IMR-90 (cell line): ENCODE measurements around the gene PRAMEF11. TPM values are rescaled to one million over a fixed set of nuclear protein-coding genes. Genes with fewer than 3 reads are reported as not detected.
"Not testable (repeated sequence)": the region's sequence is repeated elsewhere in the genome, so short reads cannot be mapped to it uniquely, and the experiment has no call there.

Source experiments
- ATAC-seq: fragments of 200-7000 bp; cut with Tn5 transposase; 2 replicates; pipeline ENCODE4 v1.9.1; 2020; ENCODE audit warnings: low read depth, mild to moderate bottlenecking, moderate library complexity
- BruUV-seq: library from RNA; stranded (reverse); fragments of 400-500 nt; replicated peaks from 2 replicates; lab custom pipeline; 2021; lab: Mats Ljungman, UMichigan
- CTCF ChIA-PET: fragments of 300-600 bp; formaldehyde crosslinking; extraction: SDS; loops from one replicate; lab custom pipeline; 2021; ENCODE audit warnings: antibody characterized with exemption; lab: Yijun Ruan, JAX
- POLR2A ChIA-PET: fragments of 300-600 bp; sonication (Branson Sonifier 250); formaldehyde crosslinking; loops from one replicate; lab custom pipeline; 2022; ENCODE audit warnings: antibody characterized with exemption; ENCODE audit not compliant: unreplicated experiment; lab: Charles Lee
- DNase-seq: peaks from one replicate; pipeline ENCODE4 v3.0.0; 2013
- H2AFZ ChIP-seq: replicated peaks from 2 replicates; pipeline ENCODE3; 2013; ENCODE audit warnings: low read length, mild to moderate bottlenecking; ENCODE audit not compliant: poor library complexity
- H2AK5ac ChIP-seq: 2 replicates; pipeline ENCODE4 v1.6.1; 2013; ENCODE audit warnings: low read depth, low read length, inconsistent platforms
- H2AK9ac ChIP-seq: replicated peaks from 2 replicates; pipeline ENCODE3; 2013; ENCODE audit warnings: mild to moderate bottlenecking, low read depth, low read length, moderate library complexity; ENCODE audit not compliant: poor library complexity
- H2BK120ac ChIP-seq: 2 replicates; pipeline ENCODE4 v1.6.1; 2013; ENCODE audit warnings: low read depth, low read length, inconsistent platforms
- H2BK15ac ChIP-seq: 3 replicates; pipeline ENCODE4 v1.6.1; 2013; ENCODE audit warnings: low read depth, low read length, inconsistent platforms
- H2BK20ac ChIP-seq: 2 replicates; pipeline ENCODE4 v1.6.1; 2013; ENCODE audit warnings: low read depth, mild to moderate bottlenecking, inconsistent platforms, low read length, moderate library complexity
- H2BK5ac ChIP-seq: 2 replicates; pipeline ENCODE4 v1.6.1; 2013; ENCODE audit warnings: mild to moderate bottlenecking, low read depth, low read length, inconsistent platforms; ENCODE audit not compliant: poor library complexity, severe bottlenecking
- H3K14ac ChIP-seq: replicated peaks from 2 replicates; pipeline ENCODE4 v1.6.1; 2013; ENCODE audit warnings: low read depth, low read length, inconsistent platforms
- H3K18ac ChIP-seq: 2 replicates; pipeline ENCODE4 v1.6.1; 2013; ENCODE audit warnings: low read depth, low read length, control low read depth
- H3K23ac ChIP-seq: 2 replicates; pipeline ENCODE4 v1.6.1; 2013; ENCODE audit warnings: low read depth, low read length, inconsistent platforms
- H3K27ac ChIP-seq: 2 replicates; pipeline ENCODE4 v1.5.1; 2013; ENCODE audit warnings: mild to moderate bottlenecking, control low read depth, low read length; ENCODE audit not compliant: insufficient read depth
- H3K27me3 ChIP-seq: 2 replicates; pipeline ENCODE4 v1.6.1; 2013; ENCODE audit warnings: low read length; ENCODE audit not compliant: control insufficient read depth, insufficient read depth
- H3K36me3 ChIP-seq: 2 replicates; pipeline ENCODE4 v1.6.1; 2013; ENCODE audit warnings: low read length, mixed read lengths; ENCODE audit not compliant: control insufficient read depth, insufficient read depth
- H3K4ac ChIP-seq: 2 replicates; pipeline ENCODE4 v1.6.1; 2013; ENCODE audit warnings: low read depth, low read length, inconsistent platforms
- H3K4me1 ChIP-seq: 2 replicates; pipeline ENCODE4 v1.6.1; 2013; ENCODE audit warnings: low read length, mixed read lengths; ENCODE audit not compliant: control insufficient read depth, insufficient read depth
- H3K4me2 ChIP-seq: 2 replicates; pipeline ENCODE4 v1.6.1; 2013; ENCODE audit warnings: low read depth, mild to moderate bottlenecking, control low read depth, low read length, moderate library complexity
- H3K4me3 ChIP-seq: 2 replicates; pipeline ENCODE4 v1.5.1; 2013; ENCODE audit warnings: low read depth, mild to moderate bottlenecking, control low read depth, low read length, moderate library complexity; ENCODE audit not compliant: insufficient read depth
- H3K56ac ChIP-seq: 2 replicates; pipeline ENCODE4 v1.6.1; 2013; ENCODE audit warnings: low read length, inconsistent platforms; ENCODE audit not compliant: insufficient read depth; ENCODE audit errors: extremely low read depth
- H3K79me1 ChIP-seq, 2 experiments: 2 replicates each; pipeline ENCODE4 v1.6.1; 2013; ENCODE audit warnings: low read length in 2 of 2, inconsistent platforms in 1 of 2, low read depth in 1 of 2
- H3K9ac ChIP-seq: 2 replicates; pipeline ENCODE4 v1.6.1; 2013; ENCODE audit warnings: low read depth, low read length, control low read depth
- H3K9me1 ChIP-seq: 2 replicates; pipeline ENCODE4 v1.6.1; 2013; ENCODE audit warnings: low read length, inconsistent platforms; ENCODE audit not compliant: insufficient read depth
- H3K9me3 ChIP-seq: 2 replicates; pipeline ENCODE4 v1.6.1; 2013; ENCODE audit warnings: low read length; ENCODE audit not compliant: control insufficient read depth, insufficient read depth
- H4K20me1 ChIP-seq: 2 replicates; pipeline ENCODE4 v1.6.1; 2013; ENCODE audit warnings: low read length, inconsistent platforms; ENCODE audit not compliant: insufficient read depth
- H4K5ac ChIP-seq: 2 replicates; pipeline ENCODE4 v1.6.1; 2013; ENCODE audit warnings: mild to moderate bottlenecking, low read depth, low read length, control low read depth
- H4K8ac ChIP-seq, 2 experiments: 2 replicates each; pipeline ENCODE4 v1.6.1; 2013; ENCODE audit warnings: low read depth in 2 of 2, low read length in 2 of 2, control low read depth in 1 of 2, inconsistent platforms in 1 of 2
- H4K91ac ChIP-seq: 2 replicates; pipeline ENCODE4 v1.6.1; 2013; ENCODE audit warnings: low read depth, low read length, inconsistent platforms; ENCODE audit not compliant: insufficient read depth
- WGBS, 2 experiments: methylation state at CpG; one replicate each; pipeline versions ENCODE4 v1.1.5 to v1.1.7; 2013; ENCODE audit warnings: missing lambda C conversion rate in 2 of 2; ENCODE audit not compliant: insufficient read length in 1 of 2; ENCODE audit errors: extremely low coverage in 2 of 2; 5-methylcytosine and 5-hydroxymethylcytosine counted together
- dilution Hi-C: fragments of 300-500 bp; cut with HindIII; formaldehyde crosslinking; loops from one replicate; pipeline ENCODE4 v1.14.3; 2018; ENCODE audit warnings: low sequenced_read_pairs; ENCODE audit not compliant: unreplicated experiment
- in situ Hi-C: fragments of 300-500 bp; cut with MboI; formaldehyde crosslinking; loops from 3 replicates; pipeline ENCODE4 v1.14.3; 2019; ENCODE audit warnings: low sequenced_read_pairs, inconsistent platforms, mixed read lengths
- intact Hi-C: fragments of 100-400 bp; cut with micrococcal nuclease; formaldehyde crosslinking; loops from 2 replicates; pipeline ENCODE4 v1.10.0; 2022
- polyA plus RNA-seq, 3 experiments: library from polyadenylated mRNA; depleted of rRNA; stranded (reverse); fragments of >200 nt; gene quantifications; 2 replicates each; pipeline ENCODE4 v1.2.3, GENCODE V29; 2012; ENCODE audit warnings: low replicate concordance in 1 of 3
- total RNA-seq: library from RNA; depleted of rRNA; stranded (reverse); fragments of >200 nt; gene quantifications from 2 replicates; pipeline ENCODE4 v1.2.3, GENCODE V29; 2012

The PRAMEF11 gene
- total and polyA plus RNA-seq, 2 of the 4 experiments (the other 2 are of a cell fraction): not detected

GRCh38 chr1:12791097-12791496 lies 40.1 kb downstream of the PRAMEF11 start, which contains the start of gene PRAMEF1:
Gene PRAMEF1, plus strand, starts transcription at chr1:12791397. Its CDS starts 1,831 bp downstream, at chr1:12793228.
- H2BK5ac ChIP-seq, H3K56ac ChIP-seq, POLR2A ChIA-PET, in situ Hi-C loops, H3K27ac ChIP-seq, H3K4ac ChIP-seq, H3K36me3 ChIP-seq, H2BK20ac ChIP-seq, H4K8ac ChIP-seq, H2BK15ac ChIP-seq, H3K9me3 ChIP-seq, H4K5ac ChIP-seq, H3K9me1 ChIP-seq, H3K79me1 ChIP-seq, ATAC-seq, H4K20me1 ChIP-seq, intact Hi-C loops, H3K27me3 ChIP-seq, CTCF ChIA-PET, H2AK9ac ChIP-seq, DNase-seq, H2AFZ ChIP-seq, H3K23ac ChIP-seq, H3K14ac ChIP-seq, H3K18ac ChIP-seq, H3K4me2 ChIP-seq, H3K4me3 ChIP-seq, H2BK120ac ChIP-seq, H3K9ac ChIP-seq, H4K91ac ChIP-seq, H2AK5ac ChIP-seq, BruUV-seq, dilution Hi-C loops, H3K4me1 ChIP-seq: not testable (repeated sequence)
- no CpG with 5 or more reads among the region's 5 CpGs for WGBS, 2 experiments

GRCh38 chr1:12784729-12785128 lies 46.5 kb downstream of the PRAMEF11 start:
- DNase-seq, H3K4me2 ChIP-seq, H2BK15ac ChIP-seq, H2BK20ac ChIP-seq, H3K27ac ChIP-seq, H4K20me1 ChIP-seq, H3K56ac ChIP-seq, POLR2A ChIA-PET, H2AK9ac ChIP-seq, H2BK5ac ChIP-seq, dilution Hi-C loops, H2AK5ac ChIP-seq, H4K8ac ChIP-seq, BruUV-seq, intact Hi-C loops, H3K4me1 ChIP-seq, in situ Hi-C loops, H3K23ac ChIP-seq, H3K9ac ChIP-seq, H3K36me3 ChIP-seq, H3K9me3 ChIP-seq, H3K79me1 ChIP-seq, H3K4ac ChIP-seq, H3K27me3 ChIP-seq, H2BK120ac ChIP-seq, H3K4me3 ChIP-seq, H2AFZ ChIP-seq, CTCF ChIA-PET, H3K14ac ChIP-seq, H3K18ac ChIP-seq, ATAC-seq, H4K5ac ChIP-seq, H4K91ac ChIP-seq, H3K9me1 ChIP-seq: not testable (repeated sequence)
- whole genome bisulfite sequencing, 2 experiments: no CpG with 5 or more reads among the region's 8 CpGs
